HG02885 (cell line): Measurements from ENCODE around the gene FLOT1.

Source experiments
- ATAC-seq: cut with Tn5 transposase; IDR thresholded peaks from one replicate; pipeline ENCODE4 v1.9.1; 2021; ENCODE audit warnings: mild to moderate bottlenecking; ENCODE audit not compliant: unreplicated experiment, poor library complexity

The FLOT1 gene, protein sequence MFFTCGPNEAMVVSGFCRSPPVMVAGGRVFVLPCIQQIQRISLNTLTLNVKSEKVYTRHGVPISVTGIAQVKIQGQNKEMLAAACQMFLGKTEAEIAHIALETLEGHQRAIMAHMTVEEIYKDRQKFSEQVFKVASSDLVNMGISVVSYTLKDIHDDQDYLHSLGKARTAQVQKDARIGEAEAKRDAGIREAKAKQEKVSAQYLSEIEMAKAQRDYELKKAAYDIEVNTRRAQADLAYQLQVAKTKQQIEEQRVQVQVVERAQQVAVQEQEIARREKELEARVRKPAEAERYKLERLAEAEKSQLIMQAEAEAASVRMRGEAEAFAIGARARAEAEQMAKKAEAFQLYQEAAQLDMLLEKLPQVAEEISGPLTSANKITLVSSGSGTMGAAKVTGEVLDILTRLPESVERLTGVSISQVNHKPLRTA

GRCh38 chr6:30742316-30743098 is at the start of gene FLOT1:
Gene FLOT1, minus strand, starts transcription at chr6:30742687. Its CDS starts 498 bp downstream, at chr6:30742189.
- ATAC-seq: peak; percentile 78

- ATAC-seq: no peak
Measured at GRCh38 chr6:30790724-30791383, 48.4 kb upstream of the FLOT1 start.

GRCh38 chr6:30789606-30790005 is 47.1 kb upstream of the FLOT1 start:
- ATAC-seq: no peak

GRCh38 chr6:30787954-30788353 is 45.5 kb upstream of the FLOT1 start:
- ATAC-seq: no peak

GRCh38 chr6:30782425-30783014 is 40.0 kb upstream of the FLOT1 start:
- no peak for ATAC-seq

GRCh38 chr6:30781743-30782424 is 39.4 kb upstream of the FLOT1 start:
- ATAC-seq: no peak

- no peak for ATAC-seq
Measured at GRCh38 chr6:30781395-30781742, 38.9 kb upstream of the FLOT1 start.

- no peak for ATAC-seq
Measured at GRCh38 chr6:30780642-30780920, 38.1 kb upstream of the FLOT1 start.

GRCh38 chr6:30779850-30780641 is 37.6 kb upstream of the FLOT1 start:
- ATAC-seq: no peak

- ATAC-seq: no peak
Measured at GRCh38 chr6:30778001-30778635, 35.6 kb upstream of the FLOT1 start.

DNA sequence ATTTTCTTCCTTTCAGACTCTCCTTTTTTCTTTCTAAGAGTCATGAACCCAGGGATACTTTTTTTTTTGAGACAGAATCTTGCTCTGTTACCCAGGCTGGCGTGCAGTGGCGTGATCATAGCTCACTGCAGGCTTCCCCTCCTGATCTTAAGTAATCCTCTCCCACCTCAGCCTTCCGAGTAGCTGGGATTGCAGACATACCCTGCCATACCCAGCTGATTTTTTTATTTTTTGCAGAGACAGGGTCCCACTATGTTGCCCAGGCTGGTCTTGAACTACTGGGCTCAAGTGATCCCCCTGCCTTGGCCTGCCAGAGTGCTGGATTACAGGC is 34.6 kb upstream of the FLOT1 start:
- no peak for ATAC-seq

- no peak for ATAC-seq
Measured at GRCh38 chr6:30776390-30777154, 34.1 kb upstream of the FLOT1 start.

DNA sequence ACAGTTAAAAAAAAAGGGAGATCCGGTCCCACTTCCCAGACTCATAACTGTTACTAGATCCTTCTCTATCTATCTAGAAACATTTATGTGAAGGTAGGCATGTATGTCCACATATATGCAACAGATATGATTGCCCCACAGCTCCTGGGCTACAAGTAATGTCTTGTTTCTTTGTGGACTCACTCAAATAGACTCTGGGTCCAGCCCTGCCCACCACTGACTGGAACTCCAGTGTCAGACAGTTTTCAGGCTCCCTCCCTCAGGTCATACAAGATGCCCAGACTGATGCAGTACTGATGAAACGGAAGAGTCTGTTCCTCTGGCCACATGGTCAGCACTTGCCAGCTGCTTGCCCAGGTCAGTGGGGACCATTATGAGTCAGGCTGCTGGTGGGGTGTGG is 32.6 kb upstream of the FLOT1 start:
- no peak for ATAC-seq

DNA sequence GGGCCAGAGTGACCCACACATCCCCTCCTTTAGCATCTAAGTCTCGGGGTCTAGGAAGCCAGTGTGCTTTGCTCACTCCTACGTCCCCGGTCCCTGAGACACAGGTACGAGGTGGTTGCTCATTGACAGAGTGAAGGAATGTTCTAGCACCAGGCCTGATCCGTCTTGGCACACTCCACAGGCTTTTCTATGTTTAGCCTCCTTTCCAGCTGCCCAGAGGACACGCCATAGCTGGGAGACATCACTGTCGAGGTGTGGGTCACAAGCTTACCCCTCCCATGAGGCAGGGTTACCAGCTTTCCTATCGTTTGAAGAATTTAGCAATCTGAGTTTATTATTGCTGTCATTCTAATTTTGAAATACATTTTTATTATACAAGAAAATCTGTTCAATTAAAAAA is 32.2 kb upstream of the FLOT1 start:
- ATAC-seq: no peak

DNA sequence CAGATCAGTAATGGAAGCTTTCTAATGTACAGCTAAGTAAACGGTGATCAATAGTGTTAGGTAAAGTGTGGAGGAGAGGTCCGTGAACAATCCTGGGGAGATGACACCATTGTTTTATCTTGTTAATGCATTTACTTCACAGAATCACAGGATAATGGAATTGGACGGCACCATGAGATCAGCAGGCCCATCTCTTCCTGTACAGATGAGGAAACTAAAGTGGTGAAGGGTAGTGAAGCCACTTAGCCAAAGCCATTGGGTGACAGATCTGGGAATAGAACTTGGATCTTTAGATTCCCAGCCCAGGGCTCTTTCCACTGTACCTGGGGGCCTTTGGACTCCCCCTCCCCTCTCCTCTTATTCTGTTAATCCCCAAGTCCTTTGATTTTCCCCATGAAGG is 28.1 kb upstream of the FLOT1 start:
- no peak for ATAC-seq

DNA sequence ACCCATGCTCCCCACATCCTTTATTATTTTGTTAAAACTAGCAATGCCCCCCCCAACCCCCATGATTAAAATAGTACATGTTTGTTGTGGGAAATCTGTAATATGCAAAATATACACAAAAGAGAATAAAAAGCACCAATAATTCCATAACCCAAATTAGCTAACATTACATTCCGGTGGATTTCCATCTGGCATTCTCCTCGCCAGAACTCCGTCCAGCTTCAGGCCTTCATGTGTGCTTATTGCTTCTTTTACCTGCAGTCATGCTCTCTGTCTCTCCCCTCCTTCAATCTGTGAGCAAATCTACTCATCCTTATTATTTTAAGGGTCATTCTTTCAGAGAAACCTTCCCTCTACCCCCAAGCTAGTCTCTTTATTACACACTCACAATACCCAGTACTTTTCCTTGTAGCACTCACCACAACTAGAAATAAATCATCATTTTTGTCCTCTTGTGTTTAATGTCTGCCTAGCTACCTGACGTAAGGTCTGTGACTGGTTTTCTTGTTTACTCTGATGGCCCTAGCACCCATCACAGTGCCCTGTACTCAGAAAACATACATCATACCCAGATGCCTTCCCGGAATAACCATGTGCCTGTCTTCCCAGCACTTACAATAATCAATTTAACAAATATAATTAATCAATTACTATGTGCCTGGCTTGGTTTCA is 27.5 kb upstream of the FLOT1 start:
- ATAC-seq: no peak

GRCh38 chr6:30769088-30769852 is 26.8 kb upstream of the FLOT1 start:
- ATAC-seq: no peak
